Osteocyte (in vitro differentiated cells): ENCODE measurements around the gene LIMK2. TPM values are rescaled to one million over a fixed set of nuclear protein-coding genes. Genes with fewer than 3 reads are reported as not detected.

Experiments
- DNase-seq: peaks from one replicate; pipeline ENCODE4 v3.0.0; 2021; ENCODE audit warnings: mixed read lengths; ENCODE audit not compliant: unreplicated experiment; ENCODE audit errors: extremely low spot score
- H3K27ac Mint-ChIP-seq: one replicate; pipeline ENCODE4 v1.8.0; 2021; ENCODE audit warnings: mild to moderate bottlenecking, mixed read lengths; ENCODE audit not compliant: unreplicated experiment
- H3K27me3 Mint-ChIP-seq: one replicate; pipeline ENCODE4 v1.8.0; 2021; ENCODE audit warnings: mixed read lengths; ENCODE audit not compliant: unreplicated experiment
- H3K36me3 Mint-ChIP-seq: one replicate; pipeline ENCODE4 v1.8.0; 2021; ENCODE audit warnings: mixed read lengths; ENCODE audit not compliant: unreplicated experiment
- H3K4me1 Mint-ChIP-seq: one replicate; pipeline ENCODE4 v1.8.0; 2021; ENCODE audit warnings: mixed read lengths; ENCODE audit not compliant: unreplicated experiment
- H3K4me3 Mint-ChIP-seq: one replicate; pipeline ENCODE4 v1.8.0; 2021; ENCODE audit warnings: mild to moderate bottlenecking, moderate library complexity, mixed read lengths; ENCODE audit not compliant: unreplicated experiment
- H3K9me3 Mint-ChIP-seq: one replicate; pipeline ENCODE4 v1.8.0; 2021; ENCODE audit warnings: mixed read lengths; ENCODE audit not compliant: unreplicated experiment
- CTCF ChIP-seq: fragments of 200-600 bp; sonication (generic); IDR thresholded peaks from 2 replicates; pipeline ENCODE4 v1.5.0; 2021; ENCODE audit warnings: antibody characterized with exemption, mild to moderate bottlenecking, moderate library complexity
- total RNA-seq: library from RNA; stranded (reverse); gene quantifications from 2 replicates; pipeline ENCODE4 v1.2.1, GENCODE V29; 2021

Gene LIMK2
- total RNA-seq, 1 donor from 2014 or later, result 49.8 TPM

GRCh38 chr22:31329029-31329428 lies 116.9 kb downstream of the LIMK2 start:
- Mint-ChIP-seq H3K4me3 (no peak overlapping the region), H3K9me3 (no peaks in the 10 kb centered on the region), H3K4me1 (peaks cover 3% of the 10 kb centered on the region), H3K27me3 (no peaks in the 10 kb centered on the region), H3K27ac (no peak overlapping the region), H3K36me3 (peaks cover 50% of the 10 kb centered on the region)
- no peak for TF ChIP-seq CTCF
- DNase-seq, result no peak

Other genes with a start within 250 kb of the LIMK2 start
- gene MORC2, start 243.5 kb upstream of the LIMK2 start, total RNA-seq, result 26.9 and 29.1 TPM in 2 replicates
- 92.9 and 93.2 TPM in 2 replicates for gene TUG1, start 243.0 kb upstream of the LIMK2 start, total RNA-seq
- gene SMTN, start 131.0 kb upstream of the LIMK2 start, total RNA-seq, result 27.2 and 31.8 TPM in 2 replicates
- gene SELENOM, start 104.7 kb upstream of the LIMK2 start, total RNA-seq, result 176 and 186 TPM in 2 replicates
- 3.0 and 3.5 TPM in 2 replicates for gene INPP5J, start 89.3 kb upstream of the LIMK2 start, total RNA-seq
- 0.13 TPM in 1 of 2 replicates, not detected in the other for gene PLA2G3, start 71.8 kb upstream of the LIMK2 start, total RNA-seq
- 32.7 and 34.0 TPM in 2 replicates for gene RNF185, start 52.1 kb upstream of the LIMK2 start, total RNA-seq
- gene PIK3IP1, start 80.2 kb downstream of the LIMK2 start, total RNA-seq, result 10.3 and 13.0 TPM in 2 replicates
- gene PATZ1, start 134.0 kb downstream of the LIMK2 start, total RNA-seq, result 27.6 and 29.0 TPM in 2 replicates
- gene DRG1, start 187.3 kb downstream of the LIMK2 start, total RNA-seq, result 49.2 and 69.4 TPM in 2 replicates